Measurements from ENCODE around the gene PIGA.
"Not testable (repeated sequence)": the region's sequence is repeated elsewhere in the genome, so short reads cannot be mapped to it uniquely, and the experiment has no call there.

GRCh38 chrX:15273275-15273674 is 62.0 kb downstream of the PIGA start:
- not testable (repeated sequence) for TF ChIP-seq POLR2A, EP300, CTCF, POLR2AphosphoS5 (IDR thresholded peaks at IDR 0.05)
